Non-pigmented ciliary epithelial cell (primary cell): Measurements from ENCODE around the gene GGCX.
"Not testable (repeated sequence)": the region's sequence is repeated elsewhere in the genome, so short reads cannot be mapped to it uniquely, and the experiment has no call there.

Experiments used
- DNase-seq: peaks from one replicate; pipeline ENCODE4 v3.0.0-alpha.2; 2010; ENCODE audit warnings: low read depth

The GGCX gene

DNA sequence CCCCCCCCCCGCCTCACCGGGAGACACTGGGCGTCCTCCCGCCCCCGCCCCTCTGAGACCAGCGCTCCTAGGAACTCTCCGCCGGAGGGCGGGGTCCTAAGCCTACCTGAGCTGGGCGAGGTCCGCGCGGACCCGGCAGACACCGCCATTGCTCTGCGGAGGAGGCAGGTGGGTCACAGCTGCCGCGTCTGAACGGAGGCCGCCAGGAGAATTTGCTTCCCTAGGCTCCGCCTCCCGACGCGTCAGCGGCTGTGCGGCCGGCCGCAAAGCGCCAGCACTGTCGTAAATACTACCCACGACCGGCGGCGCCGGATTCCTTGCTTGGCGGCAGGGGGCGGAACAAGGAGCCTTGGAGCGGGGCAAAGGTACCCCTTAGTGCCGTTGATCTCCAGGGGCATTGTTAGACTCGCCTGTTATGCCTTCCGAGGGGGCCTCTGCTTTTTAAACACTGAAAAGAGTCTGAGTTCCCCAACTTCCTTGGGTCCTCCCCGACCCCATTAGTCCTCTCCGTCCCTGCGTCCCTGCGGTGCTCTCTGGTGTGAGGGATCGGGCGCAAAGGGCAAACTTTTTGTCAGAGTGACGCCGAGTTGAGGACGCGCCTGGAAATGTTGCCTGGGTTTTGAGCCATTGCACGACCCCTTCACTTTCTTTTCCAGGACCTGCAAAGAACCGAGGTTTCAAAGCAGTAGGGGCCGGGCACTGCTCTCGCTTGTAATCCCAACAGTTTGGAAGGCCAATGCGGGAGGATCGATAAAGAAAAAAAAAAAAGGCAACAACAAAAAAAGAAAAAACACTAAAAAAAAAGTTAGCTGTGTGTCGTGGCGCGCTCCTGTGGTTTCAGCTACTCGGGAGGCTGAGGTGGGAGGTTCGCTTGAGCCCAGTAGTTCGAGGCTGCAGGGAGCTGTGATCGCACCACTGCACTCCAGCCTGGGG, at the start of gene GGCX:
Gene GGCX (minus strand): TSS at position 214 of the 933 bp plus-strand sequence. CDS start 65 bp downstream, at position 149.
- peak; percentile 71 for DNase-seq

DNA sequence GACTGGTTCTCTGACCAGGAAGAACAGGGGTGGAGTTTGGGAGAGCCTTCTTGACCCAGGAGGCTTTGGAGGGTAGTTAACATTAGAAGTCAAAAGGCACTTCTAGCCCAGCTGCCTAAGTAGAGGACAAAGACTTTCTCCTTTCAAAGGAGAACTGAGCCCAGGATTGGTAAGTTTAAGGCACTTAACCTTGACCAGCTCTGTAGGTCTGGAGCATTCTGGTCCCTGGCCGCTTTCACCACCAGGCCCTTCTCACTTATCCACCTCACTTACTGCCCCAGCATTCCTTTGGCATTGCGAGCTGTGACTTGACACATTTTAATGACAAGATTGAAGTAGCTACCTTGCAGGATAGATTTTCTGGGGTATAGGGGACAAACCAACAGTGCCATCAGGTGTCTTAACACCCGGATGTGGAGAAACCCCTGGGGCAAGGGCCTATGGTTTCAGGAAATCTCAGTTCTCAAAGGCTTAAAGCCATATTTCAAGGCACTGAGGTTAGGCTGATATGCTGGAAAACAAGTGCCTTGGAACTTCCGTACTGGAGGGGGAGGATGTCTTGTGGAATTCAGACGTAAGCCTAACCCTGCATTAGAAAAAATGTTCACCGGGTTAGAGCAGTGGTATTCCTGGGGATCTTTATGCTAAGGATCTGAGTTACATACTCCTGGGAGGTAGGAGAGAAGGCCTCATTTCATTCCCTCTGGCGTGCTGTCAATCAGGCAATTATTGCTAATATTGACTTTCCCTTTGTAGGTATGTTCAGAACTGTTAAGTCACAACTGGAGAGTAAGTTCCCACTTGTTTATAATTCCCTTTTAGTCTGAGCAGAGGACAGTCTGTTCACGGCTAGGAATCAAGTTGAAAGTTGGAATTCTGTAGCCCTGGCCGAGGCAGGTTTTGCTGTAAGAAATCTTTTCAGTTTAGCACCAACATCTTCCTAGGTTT, 46.2 kb upstream of the GGCX start:
- no peak for DNase-seq

DNA sequence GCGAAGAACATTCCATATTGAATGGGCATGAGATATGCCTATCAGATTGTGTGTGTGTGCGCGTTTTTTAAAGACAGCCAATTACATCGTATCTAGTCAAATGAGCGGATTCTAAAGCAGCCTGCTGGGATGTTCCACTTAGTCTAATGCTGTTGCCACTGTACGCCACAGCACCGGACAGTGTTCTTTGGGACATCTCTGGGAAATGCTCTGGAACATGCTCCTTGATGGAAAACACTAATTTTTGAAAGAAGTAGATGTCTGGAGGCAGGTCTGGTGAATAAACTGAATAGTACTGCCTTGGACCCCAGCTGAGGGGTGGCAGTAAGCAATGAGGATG, 44.8 kb upstream of the GGCX start:
- DNase-seq: no peak

DNA sequence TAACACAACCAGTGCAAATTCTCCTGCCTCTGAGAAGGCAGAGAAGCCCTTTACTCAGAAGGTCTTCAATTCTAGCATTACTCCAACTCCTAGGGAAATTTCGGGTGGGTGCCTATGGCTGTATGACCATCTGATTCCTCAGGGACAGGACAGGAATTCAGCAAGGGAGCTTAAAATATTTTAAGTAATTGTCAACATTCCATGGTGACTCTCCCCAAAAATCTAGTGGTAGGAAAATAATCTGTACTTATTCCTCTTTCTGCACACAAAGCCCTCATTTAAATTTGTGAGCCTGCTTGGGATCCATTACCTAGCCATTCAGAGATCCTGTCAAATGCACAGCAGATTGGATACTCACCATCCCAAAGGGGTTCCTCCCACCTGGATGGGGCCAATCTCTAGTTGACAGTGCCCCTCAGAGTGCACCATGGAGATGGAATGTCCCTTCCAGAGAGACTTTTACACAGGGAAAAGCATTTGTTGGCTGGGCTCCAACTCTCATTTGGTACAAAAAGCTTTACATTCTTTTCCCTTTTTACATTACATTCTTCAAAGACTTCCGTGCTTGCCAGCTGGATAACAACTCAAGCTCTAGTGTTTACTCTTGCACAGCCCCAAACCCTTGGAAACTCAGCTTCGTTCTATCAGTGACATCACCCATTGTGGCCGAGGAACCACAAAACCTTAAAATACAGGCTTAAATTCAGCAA, 44.3 kb upstream of the GGCX start:
- peak; percentile 84 for DNase-seq

DNA sequence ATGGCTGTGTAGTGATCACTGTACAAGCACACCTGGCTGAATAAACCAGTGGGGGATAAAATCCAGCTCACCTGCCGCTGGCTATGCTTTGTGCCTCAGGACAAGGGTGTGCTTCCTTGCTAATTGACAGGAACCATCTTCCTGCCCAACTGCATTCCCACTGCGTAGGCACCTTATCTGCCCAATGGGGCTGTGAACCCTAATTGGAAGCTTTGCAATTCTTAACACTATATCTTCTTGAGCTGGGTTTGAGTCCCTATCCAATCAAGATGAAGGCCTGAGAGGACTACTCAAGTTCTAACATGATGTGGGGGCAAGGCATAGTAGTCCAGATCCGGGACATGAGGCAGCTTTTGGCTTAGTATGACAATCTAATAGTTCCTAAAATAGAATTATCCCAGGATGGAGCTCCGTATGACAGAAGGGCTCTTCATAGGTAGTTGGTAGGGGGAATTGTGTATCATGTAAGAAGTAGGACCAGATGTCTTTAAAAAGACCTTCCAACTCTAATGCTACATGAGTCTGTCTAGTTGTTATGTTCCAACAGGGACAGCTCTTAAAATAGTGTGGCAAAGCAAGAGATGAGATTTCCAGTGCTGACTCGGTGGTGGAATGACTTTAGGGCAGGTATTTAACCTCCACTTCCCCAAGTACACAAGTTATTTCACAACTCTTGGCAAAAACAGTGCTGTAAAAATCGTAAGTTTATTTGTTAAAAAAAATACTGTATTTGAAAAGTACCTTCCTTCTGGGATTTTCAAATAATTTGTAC, 43.5 kb upstream of the GGCX start:
- DNase-seq: no peak

DNA sequence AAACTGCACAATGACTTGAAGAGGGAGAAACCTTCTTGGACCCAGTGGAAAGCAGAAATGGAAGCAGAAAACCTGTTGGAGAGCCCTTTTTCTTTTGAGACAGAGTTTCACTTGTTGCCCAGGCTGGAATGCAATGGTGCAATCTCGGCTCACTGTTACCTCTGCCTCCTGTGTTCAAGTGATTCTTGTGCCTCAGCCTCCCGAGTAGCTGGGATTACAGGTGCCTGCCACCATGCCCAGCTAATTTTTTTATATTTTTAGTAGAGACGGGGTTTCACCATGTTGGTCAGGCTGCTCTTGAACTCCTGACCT, 42.8 kb upstream of the GGCX start:
- DNase-seq: not testable (repeated sequence)

DNA sequence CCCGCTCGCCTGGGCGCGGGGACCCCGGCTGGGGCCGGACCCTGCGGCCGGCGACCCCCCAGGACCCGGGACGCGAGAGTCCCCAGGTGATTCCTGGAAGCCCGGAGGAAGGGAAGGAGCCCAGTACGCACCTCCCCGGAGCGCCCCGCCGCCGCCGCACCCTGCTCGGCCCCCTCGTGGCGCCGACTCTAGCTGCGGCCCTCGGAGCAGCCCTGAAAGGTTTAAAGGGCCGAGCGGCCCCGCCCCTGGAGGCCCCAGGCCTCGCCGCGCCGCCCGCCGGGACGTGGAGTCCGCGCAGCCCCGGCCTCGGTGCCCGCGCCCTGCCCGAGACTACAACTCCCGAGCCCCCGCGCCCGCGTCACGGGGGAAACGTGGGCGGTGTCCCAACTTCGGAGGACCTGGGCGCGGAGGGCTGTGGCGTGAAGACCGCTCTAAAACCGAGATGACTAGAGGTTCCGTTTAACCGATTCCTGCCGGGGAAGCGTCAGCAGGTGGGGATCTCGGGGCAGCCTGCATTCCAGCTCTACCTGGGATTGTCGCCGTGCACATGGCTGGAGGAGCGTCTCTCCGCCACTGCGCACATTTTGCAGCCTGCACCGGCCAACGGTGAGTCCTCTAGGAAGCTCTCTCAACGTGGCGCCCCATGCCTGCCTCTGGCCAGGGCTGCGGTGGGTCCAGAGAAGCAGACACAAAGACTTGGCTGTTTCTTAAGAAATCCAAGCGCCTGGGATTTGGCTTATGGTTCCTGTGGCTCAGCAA, 41.4 kb upstream of the GGCX start, which contains the start of gene TMEM150A:
Gene TMEM150A (minus strand): TSS at position 223 of the 759 bp plus-strand sequence. CDS start 750 bp downstream, outside the sequence.
- DNase-seq: no peak

DNA sequence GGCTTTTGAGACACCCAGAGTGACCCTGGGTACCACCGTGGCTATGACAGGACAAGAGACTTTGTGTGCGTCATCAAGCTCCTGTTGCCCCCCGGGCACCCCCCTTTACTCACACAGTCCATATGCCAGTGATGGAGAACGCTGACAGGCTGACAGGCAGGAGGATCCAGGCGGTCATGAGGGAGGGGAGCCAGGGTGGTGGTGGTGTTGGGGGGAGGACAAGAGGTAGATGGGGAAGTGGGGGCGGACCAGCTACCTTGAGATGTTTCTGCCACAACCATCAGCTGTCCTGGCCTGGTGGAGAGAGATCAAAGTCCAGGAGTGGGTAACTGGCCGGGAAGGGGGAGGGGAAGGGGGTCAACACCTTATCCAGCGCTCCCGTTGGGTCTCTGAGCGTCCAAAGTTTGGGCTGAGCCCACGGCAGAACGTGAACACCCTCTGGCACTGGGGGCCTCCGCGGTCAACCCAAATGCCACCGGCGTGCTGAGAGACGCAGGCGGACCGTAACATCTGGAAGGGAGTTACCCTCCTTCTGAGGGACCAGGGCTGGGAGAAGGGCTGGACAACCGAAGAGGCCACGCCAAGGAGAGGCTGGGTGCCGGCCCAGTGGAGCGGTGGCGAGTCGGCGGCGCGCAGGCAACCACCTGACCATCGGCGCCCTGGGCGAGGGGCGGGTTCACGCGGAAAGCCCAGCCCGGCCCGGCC, 40.6 kb upstream of the GGCX start:
- DNase-seq: no peak

DNA sequence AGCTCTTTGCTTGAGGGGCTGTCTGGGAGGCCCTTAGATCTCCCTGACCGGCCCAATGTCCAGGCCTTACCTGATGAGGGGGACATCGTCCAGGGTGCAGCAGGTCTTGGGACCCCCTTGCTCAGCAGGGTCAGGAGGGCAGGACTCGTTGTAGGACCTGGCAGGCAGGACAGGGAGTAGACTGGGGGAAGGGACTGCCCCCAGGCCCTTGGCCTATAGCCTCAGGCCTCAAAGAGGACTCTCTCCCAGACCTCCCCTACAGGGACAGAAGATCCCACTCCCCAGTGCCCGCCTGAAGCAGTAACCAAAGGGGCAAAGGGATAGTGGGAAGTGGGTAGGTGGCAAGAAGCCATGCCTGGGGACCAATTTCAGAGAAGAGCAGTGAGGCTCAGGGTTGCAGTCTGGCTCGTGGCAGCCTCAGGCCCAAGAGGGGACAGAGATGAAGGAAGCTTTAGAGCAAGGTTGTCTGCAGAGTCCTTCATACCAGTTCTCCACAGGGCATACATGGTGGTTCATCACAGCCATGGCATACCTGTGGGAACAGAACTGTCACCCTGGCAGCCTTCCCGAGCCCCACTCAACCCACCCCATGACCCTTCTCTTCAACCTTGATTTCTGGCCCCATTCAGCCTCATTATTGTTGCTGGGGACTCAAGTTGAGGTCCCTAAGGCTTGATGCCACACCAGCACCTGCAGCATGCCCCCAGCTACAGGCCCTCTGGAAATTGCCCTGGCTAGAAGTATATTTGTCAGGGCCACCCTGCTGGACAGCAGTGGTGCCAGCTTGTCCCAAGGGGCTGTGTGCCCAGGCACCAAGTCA, 39.9 kb upstream of the GGCX start:
- no peak for DNase-seq

DNA sequence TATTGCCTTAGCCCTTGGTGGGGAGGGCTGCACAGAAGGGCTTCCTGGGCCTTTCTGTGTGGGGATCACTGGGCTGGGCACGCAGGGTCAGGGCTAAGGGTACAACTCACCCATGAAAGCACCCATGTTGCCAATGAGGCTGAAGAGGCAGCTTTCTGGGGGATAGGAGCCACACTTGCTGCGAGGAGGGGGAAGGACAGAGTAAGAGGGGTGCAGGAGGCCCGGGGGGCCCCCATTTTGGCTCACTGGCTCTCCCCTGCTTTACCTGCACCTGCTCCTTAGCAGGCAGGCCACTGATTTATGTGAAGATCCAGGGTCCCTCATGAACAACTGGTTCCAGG, 38.9 kb upstream of the GGCX start:
- no peak for DNase-seq

DNA sequence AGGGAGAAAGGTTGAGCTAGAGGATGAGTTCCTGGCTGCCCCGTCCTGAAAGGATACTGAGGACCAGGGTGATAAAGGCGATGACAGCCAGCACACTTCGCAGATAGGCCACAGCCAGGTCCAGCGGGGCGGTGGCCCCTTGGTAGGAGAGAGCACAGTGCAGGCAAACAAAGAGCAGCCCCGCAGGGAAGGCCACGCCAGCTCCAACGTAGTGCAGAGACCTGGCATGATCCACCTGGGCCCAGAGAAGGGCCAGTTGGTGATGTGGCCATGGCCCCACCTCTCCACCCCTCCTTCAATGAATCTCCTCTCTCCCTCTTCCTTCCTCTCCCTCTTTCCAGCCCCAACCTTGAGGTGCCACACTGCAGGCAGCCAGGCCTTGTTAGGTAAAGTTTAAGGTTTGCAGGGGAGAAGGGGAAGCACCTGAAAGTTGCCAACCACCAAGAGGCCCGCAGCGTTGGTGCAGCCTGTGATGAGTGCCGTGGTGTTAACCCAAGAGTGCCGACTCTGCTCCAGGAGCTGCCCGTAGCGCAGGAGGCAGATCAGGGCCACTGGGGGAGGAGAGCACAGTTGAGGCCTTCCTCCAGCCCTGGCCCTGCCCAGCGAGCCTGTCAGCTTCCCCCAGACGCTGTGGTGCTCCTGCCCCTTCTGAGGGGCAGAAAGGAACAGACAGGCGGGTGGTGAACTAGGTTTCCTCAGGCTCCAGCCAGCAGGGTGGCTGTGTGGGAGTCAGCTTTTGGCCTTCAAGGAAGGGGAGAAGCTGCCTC, 38.4 kb upstream of the GGCX start:
- DNase-seq: no peak

DNA sequence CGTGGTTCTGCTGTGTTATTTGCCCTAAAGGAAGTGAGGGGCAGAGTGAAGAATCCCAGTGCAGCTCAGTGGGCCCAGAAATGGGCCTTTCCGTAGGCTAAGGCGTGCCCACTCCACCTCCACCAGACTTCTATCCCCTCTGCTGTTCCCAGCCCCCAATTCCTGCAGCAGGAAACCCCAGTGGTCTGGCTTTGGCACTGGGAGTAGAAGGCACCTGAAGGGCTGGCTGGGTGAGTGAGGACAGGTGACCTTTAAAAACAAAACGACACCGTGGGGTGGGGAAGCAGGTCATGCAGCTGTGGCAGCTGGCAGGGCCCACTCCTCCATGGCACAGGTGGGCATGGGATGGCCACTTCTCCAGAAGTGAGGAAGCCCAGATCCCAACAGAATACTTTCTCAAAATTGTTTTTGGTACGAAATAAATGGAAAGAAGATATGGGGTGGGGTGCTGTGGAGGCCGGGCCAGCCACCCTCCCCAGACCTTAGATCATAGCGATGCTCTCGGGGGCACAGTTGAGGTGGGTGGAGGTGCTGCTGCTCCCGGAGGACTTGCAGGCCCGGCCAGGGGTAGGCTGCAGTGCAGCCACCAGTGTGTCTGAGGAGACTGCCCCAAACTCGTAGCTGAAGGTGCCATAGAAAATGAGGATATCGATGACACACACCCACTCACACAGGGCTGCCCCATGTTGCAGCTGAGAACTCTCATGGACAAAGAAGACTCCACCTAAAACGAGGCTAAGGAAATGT, 37.5 kb upstream of the GGCX start:
- DNase-seq: no peak

DNA sequence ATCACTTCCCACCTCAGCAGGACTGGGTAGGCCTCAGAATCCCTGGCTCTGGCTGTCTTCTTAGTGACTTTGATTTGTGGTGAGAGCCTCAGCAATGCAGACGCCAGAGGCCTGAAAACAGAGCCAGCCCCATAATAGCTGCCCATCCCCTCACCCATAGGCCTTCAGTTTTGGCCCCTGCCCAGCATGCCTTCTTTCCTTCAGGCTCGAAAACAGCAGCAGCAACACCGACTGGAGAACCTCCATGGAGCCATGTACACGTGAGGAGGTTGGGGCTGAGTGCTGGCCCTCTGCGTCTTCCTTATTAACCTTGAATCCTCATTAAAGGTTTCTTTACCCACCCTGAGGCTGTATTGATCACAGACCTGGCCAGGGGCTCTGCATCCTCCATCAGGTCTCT, 35.9 kb upstream of the GGCX start:
- no peak for DNase-seq

DNA sequence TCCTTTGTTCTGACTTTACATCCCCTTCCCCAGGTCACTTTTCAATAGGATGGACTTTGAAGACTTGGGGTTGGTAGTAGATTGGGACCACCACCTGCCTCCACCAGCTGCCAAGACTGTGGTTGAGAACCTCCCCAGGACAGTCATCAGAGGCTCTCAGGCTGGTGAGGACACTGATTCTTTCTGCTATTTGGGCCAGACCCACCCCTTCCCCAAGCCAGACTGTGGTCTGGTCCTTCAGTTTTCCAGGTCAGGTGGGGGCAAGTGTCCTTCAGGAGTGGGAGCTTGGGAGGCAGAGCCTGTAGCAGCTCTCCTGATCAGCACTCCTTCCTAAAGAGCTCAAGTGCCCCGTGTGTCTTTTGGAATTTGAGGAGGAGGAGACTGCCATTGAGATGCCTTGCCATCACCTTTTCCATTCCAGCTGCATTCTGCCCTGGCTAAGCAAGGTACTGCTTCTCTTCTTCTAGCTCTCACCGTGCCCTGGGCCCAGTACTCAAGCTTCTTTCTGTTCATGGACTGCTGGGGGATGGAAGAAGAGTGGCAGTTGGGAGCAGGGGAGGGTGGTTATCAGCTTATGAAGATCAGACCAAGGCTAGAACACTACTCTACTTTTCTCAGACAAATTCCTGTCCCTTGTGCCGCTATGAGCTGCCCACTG, 35.3 kb upstream of the GGCX start:
- no peak for DNase-seq

DNA sequence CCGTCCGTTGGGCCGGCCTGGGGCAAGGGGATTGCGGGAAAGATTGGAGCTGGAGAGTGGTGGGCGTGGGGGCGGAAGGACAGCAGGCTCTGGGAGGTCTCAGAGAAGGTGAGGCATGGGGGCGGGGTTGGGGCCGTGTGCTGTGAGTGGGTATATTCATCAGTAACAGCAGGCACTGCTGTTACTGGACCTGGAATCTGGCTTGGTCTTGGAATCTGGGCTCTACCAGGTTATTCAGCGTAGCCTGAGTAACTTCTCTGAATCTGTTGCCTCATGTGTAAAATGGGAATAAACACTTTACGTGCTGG, 34.7 kb upstream of the GGCX start:
- no peak for DNase-seq

DNA sequence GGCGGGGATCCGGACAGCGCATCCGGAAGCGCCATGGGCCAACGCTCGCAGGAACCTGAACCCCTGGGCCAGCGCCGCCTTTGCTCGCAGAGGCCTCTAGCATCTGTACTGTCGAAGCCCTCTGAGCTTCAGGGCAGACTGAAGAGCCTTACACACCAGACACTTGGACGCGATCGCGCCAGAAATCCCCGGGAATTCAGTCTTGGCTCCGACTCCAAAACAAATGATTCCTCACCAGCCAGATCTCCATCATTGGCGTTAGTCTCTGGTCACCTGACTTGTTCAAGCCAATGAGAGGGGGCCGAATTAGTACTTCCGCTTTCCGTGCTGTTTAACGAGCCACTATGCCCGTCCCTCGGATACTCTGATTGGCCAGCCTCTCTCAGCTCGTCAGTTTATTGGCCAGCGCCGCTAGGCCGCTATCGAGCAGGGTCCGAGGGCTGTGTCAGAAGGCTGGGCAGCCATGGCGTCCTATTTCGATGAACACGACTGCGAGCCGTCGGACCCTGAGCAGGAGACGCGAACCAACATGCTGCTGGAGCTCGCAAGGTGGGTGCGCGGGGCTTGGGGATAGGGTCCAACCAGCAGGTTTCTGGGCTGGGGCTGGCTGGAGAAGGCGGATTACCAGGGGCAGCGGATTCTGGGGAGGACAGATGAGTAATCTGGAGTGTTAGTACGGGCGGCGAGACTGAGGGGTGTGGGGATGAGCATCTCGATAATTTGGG, 34.2 kb upstream of the GGCX start, which contains the start of gene RNF181:
Gene RNF181 (plus strand): TSS at position 445 of the 725 bp plus-strand sequence. CDS start 19 bp downstream, at position 464.
- DNase-seq: peak; percentile 98
